ENCODE results near the gene PCSK9.
"Not testable (repeated sequence)": the region's sequence is repeated elsewhere in the genome, so short reads cannot be mapped to it uniquely, and the experiment has no call there.

Gene PCSK9

GRCh38 chr1:55107101-55107500 lies 67.8 kb downstream of the PCSK9 start:
- no peak overlapping the region for H3K27ac ChIP-seq
- H3K9ac ChIP-seq (ENCODE audit: insufficient read length): no peak overlapping the region
- H3K36me3 ChIP-seq (ENCODE audit: insufficient read depth, low read length): peaks cover 67% of the 10 kb centered on the region
- H3K9me3 ChIP-seq (ENCODE audit: low read depth, low read length): no peaks in the 10 kb centered on the region
- TF ChIP-seq FOXP2 (optimal IDR thresholded peaks at IDR 0.05; ENCODE audit: control extremely low read depth, extremely low read length, insufficient read depth): no peak
- TF ChIP-seq EZH2 (IDR thresholded peaks at IDR 0.05): no peak
- TF ChIP-seq POLR2AphosphoS5 (IDR thresholded peaks at IDR 0.05; ENCODE audit: borderline replicate concordance, low read depth, low read length): no peak
- H3K4me3 ChIP-seq: no peak overlapping the region
- DNase-seq (ENCODE audit: low read depth, low spot score): no peak

- not testable (repeated sequence) for H3K9me3 ChIP-seq (ENCODE audit: low read depth, low read length); H3K27ac ChIP-seq; H3K9ac ChIP-seq (ENCODE audit: insufficient read length); DNase-seq (ENCODE audit: low read depth, low spot score); H3K4me3 ChIP-seq
- peaks cover 66% of the 10 kb centered on the region for H3K36me3 ChIP-seq (ENCODE audit: insufficient read depth, low read length)
Observed at GRCh38 chr1:55109005-55109404, 69.7 kb downstream of the PCSK9 start.

Data from SK-N-MC (cell line).